HepG2 (cell line): Measurements from ENCODE around the gene URB1.
"Not testable (repeated sequence)": the region's sequence is repeated elsewhere in the genome, so short reads cannot be mapped to it uniquely, and the experiment has no call there.

ENCODE experiments used
- ESRRA ChIP-seq: sonication (generic); formaldehyde crosslinking; IDR thresholded peaks from 2 replicates; pipeline ENCODE4 v1.5.1; 2020; ENCODE audit warnings: mild to moderate bottlenecking, low read depth, missing genetic modification reagents
- POLR2AphosphoS5 ChIP-seq: IDR thresholded peaks from 2 replicates; pipeline ENCODE4 v1.6.1; 2012; ENCODE audit warnings: low read depth, low read length
- REST ChIP-seq, 2 experiments: IDR thresholded peaks; 2 replicates each; pipeline ENCODE4 v1.6.1; 2011 to 2012; ENCODE audit warnings: low read length in 2 of 2, borderline replicate concordance in 1 of 2, low read depth in 1 of 2, mild to moderate bottlenecking in 1 of 2, moderate library complexity in 1 of 2
- TBP ChIP-seq: sonication (generic); formaldehyde crosslinking; IDR thresholded peaks from 2 replicates; pipeline ENCODE4 v1.5.0; 2020; ENCODE audit warnings: missing genetic modification reagents
- USF2 ChIP-seq, 2 experiments: sonication (generic) in 1 of 2; formaldehyde crosslinking in 1 of 2; IDR thresholded peaks; 2 replicates each; pipeline versions ENCODE4 v1.5.1 to v1.6.1; 2011 to 2020; ENCODE audit warnings: borderline replicate concordance in 1 of 2, low read depth in 1 of 2, low read length in 1 of 2, mild to moderate bottlenecking in 1 of 2, missing genetic modification reagents in 1 of 2, moderate library complexity in 1 of 2
- ZBTB7B ChIP-seq: sonication (generic); formaldehyde crosslinking; IDR thresholded peaks from 2 replicates; pipeline ENCODE4 v1.4.0; 2020; ENCODE audit warnings: missing genetic modification reagents
- TF ChIP-seq, protein P1 (sequence below): sonication (generic); formaldehyde crosslinking; IDR thresholded peaks from 2 replicates; pipeline ENCODE4 v1.8.1; 2022; ENCODE audit warnings: mild to moderate bottlenecking, missing genetic modification reagents

- TF ChIP-seq, protein P1, sequence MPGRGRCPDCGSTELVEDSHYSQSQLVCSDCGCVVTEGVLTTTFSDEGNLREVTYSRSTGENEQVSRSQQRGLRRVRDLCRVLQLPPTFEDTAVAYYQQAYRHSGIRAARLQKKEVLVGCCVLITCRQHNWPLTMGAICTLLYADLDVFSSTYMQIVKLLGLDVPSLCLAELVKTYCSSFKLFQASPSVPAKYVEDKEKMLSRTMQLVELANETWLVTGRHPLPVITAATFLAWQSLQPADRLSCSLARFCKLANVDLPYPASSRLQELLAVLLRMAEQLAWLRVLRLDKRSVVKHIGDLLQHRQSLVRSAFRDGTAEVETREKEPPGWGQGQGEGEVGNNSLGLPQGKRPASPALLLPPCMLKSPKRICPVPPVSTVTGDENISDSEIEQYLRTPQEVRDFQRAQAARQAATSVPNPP (CRISPR knock-in tag): not testable (repeated sequence)
- not testable (repeated sequence) for TF ChIP-seq ESRRA; TBP (CRISPR knock-in tag); ZBTB7B; USF2 (IDR thresholded peaks at IDR 0.05; ENCODE audit: low read depth, low read length); USF2 (CRISPR knock-in tag; IDR thresholded peaks at IDR 0.05; ENCODE audit: borderline replicate concordance); REST (IDR thresholded peaks at IDR 0.05; ENCODE audit: borderline replicate concordance in 1 of 2, low read depth in 1 of 2, low read length in 2 of 2); POLR2AphosphoS5
Measured at GRCh38 chr21:32432982-32433660, 40.3 kb upstream of the URB1 start.
